ENCODE measurements around the gene C20orf96.
A peak's percentile ranks its signal among the peaks of the same experiment; 100 is the strongest.

Gene C20orf96

GRCh38 chr20:328975-329695, 38.6 kb upstream of the C20orf96 start:
- peaks cover 31% of the 10 kb centered on the region for H3K27me3 ChIP-seq
- H3K27ac ChIP-seq = no peak overlapping the region
- no peak for TF ChIP-seq CTCF (IDR thresholded peaks at IDR 0.05)
- H3K4me1 ChIP-seq (ENCODE audit: control insufficient read depth in 1 of 2, insufficient read depth in 1 of 2, low read depth in 1 of 2, low read length in 1 of 2) = peaks cover 30% of the 10 kb centered on the region in 2 experiments
- no peak overlapping the region for H3K4me3 ChIP-seq (ENCODE audit: low read depth in 1 of 2, low read length in 1 of 2)
- no peaks in the 10 kb centered on the region for H3K9me3 ChIP-seq
- no peaks in the 10 kb centered on the region for H3K36me3 ChIP-seq

GRCh38 chr20:328027-328974, 37.8 kb upstream of the C20orf96 start:
- Histone ChIP-seq H3K36me3 (no peaks in the 10 kb centered on the region), H3K9me3 (no peaks in the 10 kb centered on the region), H3K27me3 (peaks cover 39% of the 10 kb centered on the region), H3K27ac (no peak overlapping the region), H3K4me1 (ENCODE audit: control insufficient read depth in 1 of 2, insufficient read depth in 1 of 2, low read depth in 1 of 2, low read length in 1 of 2) (peaks cover 31 to 36% of the 10 kb centered on the region in 2 experiments), H3K4me3 (ENCODE audit: low read depth in 1 of 2, low read length in 1 of 2) (no peak overlapping the region)
- no peak for TF ChIP-seq CTCF (IDR thresholded peaks at IDR 0.05)

- Histone ChIP-seq H3K9me3 (no peaks in the 10 kb centered on the region), H3K4me3 (ENCODE audit: low read depth in 1 of 2, low read length in 1 of 2) (peak overlapping the region; percentile 83 to 91), H3K36me3 (no peaks in the 10 kb centered on the region), H3K27me3 (peaks cover 48% of the 10 kb centered on the region), H3K4me1 (ENCODE audit: control insufficient read depth in 1 of 2, insufficient read depth in 1 of 2, low read depth in 1 of 2, low read length in 1 of 2) (peaks cover 31 to 36% of the 10 kb centered on the region in 2 experiments), H3K27ac (no peak overlapping the region)
- no peak for TF ChIP-seq CTCF (IDR thresholded peaks at IDR 0.05)
Measured at GRCh38 chr20:327186-328026, 36.9 kb upstream of the C20orf96 start.

GRCh38 chr20:326645-327185, 36.2 kb upstream of the C20orf96 start:
- Histone ChIP-seq H3K9me3 (no peaks in the 10 kb centered on the region), H3K4me3 (ENCODE audit: low read depth in 1 of 2, low read length in 1 of 2) (peak overlapping the region; percentile 83 to 91), H3K27ac (no peak overlapping the region), H3K27me3 (peaks cover 54% of the 10 kb centered on the region), H3K36me3 (no peaks in the 10 kb centered on the region), H3K4me1 (ENCODE audit: control insufficient read depth in 1 of 2, insufficient read depth in 1 of 2, low read depth in 1 of 2, low read length in 1 of 2) (peaks cover 31 to 36% of the 10 kb centered on the region in 2 experiments)
- no peak for TF ChIP-seq CTCF (IDR thresholded peaks at IDR 0.05)

Data from neutrophil (primary cell).